GM21360 (cell line): ENCODE results near the gene WWC1.
A peak's percentile ranks its signal among the peaks of the same experiment; 100 is the strongest.

Experiments used
- ATAC-seq: cut with Tn5 transposase; IDR thresholded peaks from one replicate; pipeline ENCODE4 v1.9.1; 2021; ENCODE audit warnings: mild to moderate bottlenecking, moderate library complexity; ENCODE audit not compliant: unreplicated experiment

The WWC1 gene

GRCh38 chr5:168359820-168360460 is 68.5 kb downstream of the WWC1 start:
- no peak for ATAC-seq

- ATAC-seq = no peak
These were observed 69.3 kb downstream of the WWC1 start for GRCh38 chr5:168360521-168361285.

GRCh38 chr5:168362097-168362885 is 70.8 kb downstream of the WWC1 start:
- no peak for ATAC-seq

GRCh38 chr5:168364151-168364661 is 72.8 kb downstream of the WWC1 start:
- no peak for ATAC-seq

GRCh38 chr5:168364750-168365550 is 73.5 kb downstream of the WWC1 start:
- ATAC-seq = no peak

GRCh38 chr5:168365581-168366081 is 74.2 kb downstream of the WWC1 start:
- no peak for ATAC-seq

- ATAC-seq = no peak
These were observed 74.7 kb downstream of the WWC1 start for GRCh38 chr5:168366116-168366515.

GRCh38 chr5:168368854-168369253 is 77.4 kb downstream of the WWC1 start:
- ATAC-seq = no peak

- no peak for ATAC-seq
These were observed 79.4 kb downstream of the WWC1 start for GRCh38 chr5:168370831-168371230.

- peak; percentile 55 for ATAC-seq
These were observed 81.0 kb downstream of the WWC1 start for GRCh38 chr5:168372356-168372946.

- ATAC-seq = no peak
These were observed 83.1 kb downstream of the WWC1 start for GRCh38 chr5:168374532-168374931.

GRCh38 chr5:168375214-168375613 is 83.8 kb downstream of the WWC1 start:
- no peak for ATAC-seq

- no peak for ATAC-seq
These were observed 86.1 kb downstream of the WWC1 start for GRCh38 chr5:168377525-168377924.

GRCh38 chr5:168378741-168379140 is 87.3 kb downstream of the WWC1 start:
- ATAC-seq = no peak

- no peak for ATAC-seq
These were observed 91.0 kb downstream of the WWC1 start for GRCh38 chr5:168382421-168382820.

- no peak for ATAC-seq
These were observed 99.0 kb downstream of the WWC1 start for GRCh38 chr5:168390491-168390890.

GRCh38 chr5:168393773-168394172 is 102.3 kb downstream of the WWC1 start:
- ATAC-seq = no peak

GRCh38 chr5:168400429-168401220 is 109.2 kb downstream of the WWC1 start:
- ATAC-seq = no peak

- ATAC-seq = no peak
These were observed 109.8 kb downstream of the WWC1 start for GRCh38 chr5:168401226-168401625.
